Astrocyte (in vitro differentiated cells and primary cell): ENCODE measurements around the gene SSBP2. TPM values are rescaled to one million over a fixed set of nuclear protein-coding genes. Genes with fewer than 3 reads are reported as not detected.

Experiments
- DNase-seq: peaks from one replicate; pipeline ENCODE4 v3.0.0-alpha.2; 2010; ENCODE audit warnings: low read depth
- FAIRE-seq: peaks from 2 replicates; lab custom pipeline; 2011; peaks lifted over from hg19 to GRCh38; lab: Jason Lieb, UNC
- H2AFZ ChIP-seq: 2 replicates; pipeline ENCODE4 v1.6.0; 2012; ENCODE audit warnings: low read depth, low read length, inconsistent platforms
- H3K27ac ChIP-seq: 2 replicates; pipeline ENCODE4 v1.5.1; 2011; ENCODE audit warnings: low read depth, low read length, inconsistent platforms
- H3K27me3 ChIP-seq: 2 replicates; pipeline ENCODE4 v1.6.0; 2011; ENCODE audit warnings: low read length, inconsistent platforms; ENCODE audit not compliant: insufficient read depth
- H3K36me3 ChIP-seq: 2 replicates; pipeline ENCODE4 v1.5.1; 2011; ENCODE audit warnings: low read length, inconsistent platforms; ENCODE audit not compliant: insufficient read depth
- H3K4me1 ChIP-seq: 2 replicates; pipeline ENCODE4 v1.5.1; 2011; ENCODE audit warnings: low read length, inconsistent platforms; ENCODE audit not compliant: insufficient read depth
- H3K4me2 ChIP-seq: 2 replicates; pipeline ENCODE4 v1.6.0; 2012; ENCODE audit warnings: low read length, inconsistent platforms
- H3K4me3 ChIP-seq: 2 replicates; pipeline ENCODE4 v1.5.1; 2011; ENCODE audit warnings: low read depth, mild to moderate bottlenecking, low read length, inconsistent platforms; ENCODE audit not compliant: insufficient read depth
- H3K79me2 ChIP-seq: 2 replicates; pipeline ENCODE4 v1.6.0; 2012; ENCODE audit warnings: mild to moderate bottlenecking, low read length, inconsistent platforms; ENCODE audit not compliant: insufficient read depth
- H3K9ac ChIP-seq: 2 replicates; pipeline ENCODE4 v1.6.0; 2012; ENCODE audit warnings: mild to moderate bottlenecking, low read length, inconsistent platforms
- H3K9me3 ChIP-seq: 2 replicates; pipeline ENCODE4 v1.5.1; 2012; ENCODE audit warnings: low read depth, mild to moderate bottlenecking, low read length, inconsistent platforms; ENCODE audit not compliant: insufficient read depth
- H4K20me1 ChIP-seq: 2 replicates; pipeline ENCODE4 v1.6.0; 2012; ENCODE audit warnings: low read length, inconsistent platforms; ENCODE audit not compliant: insufficient read depth
- H3K27ac Mint-ChIP-seq: one replicate; pipeline ENCODE4 v1.8.0; 2021; ENCODE audit warnings: mild to moderate bottlenecking, mixed read lengths; ENCODE audit not compliant: unreplicated experiment
- H3K27me3 Mint-ChIP-seq: one replicate; pipeline ENCODE4 v1.8.0; 2021; ENCODE audit warnings: low read depth, mixed read lengths; ENCODE audit not compliant: unreplicated experiment
- H3K36me3 Mint-ChIP-seq: one replicate; pipeline ENCODE4 v1.8.0; 2021; ENCODE audit warnings: low read depth, mixed read lengths; ENCODE audit not compliant: unreplicated experiment
- H3K4me1 Mint-ChIP-seq: one replicate; pipeline ENCODE4 v1.8.0; 2021; ENCODE audit warnings: low read depth, mixed read lengths; ENCODE audit not compliant: unreplicated experiment
- H3K4me3 Mint-ChIP-seq: one replicate; pipeline ENCODE4 v1.8.0; 2021; ENCODE audit warnings: mild to moderate bottlenecking, moderate library complexity, mixed read lengths; ENCODE audit not compliant: unreplicated experiment
- H3K9me3 Mint-ChIP-seq: one replicate; pipeline ENCODE4 v1.8.0; 2021; ENCODE audit warnings: mild to moderate bottlenecking, mixed read lengths; ENCODE audit not compliant: unreplicated experiment
- CTCF ChIP-seq: IDR thresholded peaks from 2 replicates; pipeline ENCODE4 v1.5.1; 2011; ENCODE audit warnings: low read depth, mild to moderate bottlenecking, inconsistent platforms, low read length, moderate library complexity; ENCODE audit not compliant: insufficient read depth
- EZH2 ChIP-seq: IDR thresholded peaks from 2 replicates; pipeline ENCODE4 v1.6.1; 2012; ENCODE audit warnings: mild to moderate bottlenecking, low read length, inconsistent platforms; ENCODE audit not compliant: insufficient read depth
- total RNA-seq: library from RNA; stranded (reverse); gene quantifications from 2 replicates; pipeline ENCODE4 v1.2.1, GENCODE V29; 2021

The SSBP2 gene
- total RNA-seq, 1 donor from 2014 or later = 59.8 TPM

- FAIRE-seq (no peak), DNase-seq (no peak)
- no peaks in the 10 kb centered on the region for H4K20me1 ChIP-seq
- no peak overlapping the region for H3K9ac ChIP-seq
- H3K36me3 ChIP-seq = no peaks in the 10 kb centered on the region
- TF ChIP-seq EZH2 (no peak), CTCF (no peak)
- no peaks in the 10 kb centered on the region for H3K27me3 ChIP-seq
- Mint-ChIP-seq H3K27ac (no peak overlapping the region), H3K36me3 (peaks cover 24% of the 10 kb centered on the region), H3K27me3 (no peaks in the 10 kb centered on the region), H3K9me3 (peaks cover 11% of the 10 kb centered on the region), H3K4me1 (no peaks in the 10 kb centered on the region), H3K4me3 (no peak overlapping the region)
- H3K79me2 ChIP-seq = no peaks in the 10 kb centered on the region
- no peak overlapping the region for H3K4me2 ChIP-seq
- no peak overlapping the region for H3K4me3 ChIP-seq
- H3K9me3 ChIP-seq = no peaks in the 10 kb centered on the region
- no peak overlapping the region for H2AFZ ChIP-seq
- H3K27ac ChIP-seq = no peak overlapping the region
- no peaks in the 10 kb centered on the region for H3K4me1 ChIP-seq
These were observed 62.7 kb downstream of the SSBP2 start for GRCh38 chr5:81688215-81688614.

GRCh38 chr5:81687292-81687691 is 63.6 kb downstream of the SSBP2 start:
- Histone ChIP-seq H3K4me1 (no peaks in the 10 kb centered on the region), H3K79me2 (no peaks in the 10 kb centered on the region), H3K36me3 (no peaks in the 10 kb centered on the region), H4K20me1 (no peaks in the 10 kb centered on the region), H3K9ac (no peak overlapping the region), H3K4me2 (no peak overlapping the region), H3K27ac (no peak overlapping the region), H3K27me3 (no peaks in the 10 kb centered on the region), H3K4me3 (no peak overlapping the region), H2AFZ (no peak overlapping the region), H3K9me3 (no peaks in the 10 kb centered on the region)
- Mint-ChIP-seq H3K4me3 (no peak overlapping the region), H3K27ac (no peak overlapping the region), H3K4me1 (no peaks in the 10 kb centered on the region), H3K36me3 (peaks cover 21% of the 10 kb centered on the region), H3K9me3 (peaks cover 11% of the 10 kb centered on the region), H3K27me3 (no peaks in the 10 kb centered on the region)
- TF ChIP-seq CTCF (no peak), EZH2 (no peak)
- FAIRE-seq (no peak), DNase-seq (no peak)

- H3K4me3 ChIP-seq = no peak overlapping the region
- Mint-ChIP-seq H3K4me3 (no peak overlapping the region), H3K4me1 (no peaks in the 10 kb centered on the region), H3K27me3 (no peaks in the 10 kb centered on the region), H3K9me3 (peaks cover 13% of the 10 kb centered on the region), H3K27ac (no peak overlapping the region), H3K36me3 (peaks cover 15% of the 10 kb centered on the region)
- H3K36me3 ChIP-seq = no peaks in the 10 kb centered on the region
- no peaks in the 10 kb centered on the region for H3K79me2 ChIP-seq
- no peaks in the 10 kb centered on the region for H4K20me1 ChIP-seq
- no peak overlapping the region for H3K27ac ChIP-seq
- H2AFZ ChIP-seq = no peak overlapping the region
- no peak overlapping the region for H3K4me2 ChIP-seq
- DNase-seq = no peak
- H3K9me3 ChIP-seq = no peaks in the 10 kb centered on the region
- no peak for FAIRE-seq
- H3K9ac ChIP-seq = no peak overlapping the region
- TF ChIP-seq EZH2 (no peak), CTCF (no peak)
- H3K27me3 ChIP-seq = no peaks in the 10 kb centered on the region
- no peaks in the 10 kb centered on the region for H3K4me1 ChIP-seq
These were observed 65.4 kb downstream of the SSBP2 start for GRCh38 chr5:81685471-81685870.
